IMR-90 (cell line): ENCODE measurements around the gene AP3S1. TPM values are rescaled to one million over a fixed set of nuclear protein-coding genes. Genes with fewer than 3 reads are reported as not detected.

ENCODE experiments used
- ATAC-seq: fragments of 200-7000 bp; cut with Tn5 transposase; 2 replicates; pipeline ENCODE4 v1.9.1; 2020; ENCODE audit warnings: low read depth, mild to moderate bottlenecking, moderate library complexity
- BruUV-seq: library from RNA; stranded (reverse); fragments of 400-500 nt; replicated peaks from 2 replicates; lab custom pipeline; 2021; lab: Mats Ljungman, UMichigan
- CTCF ChIA-PET: fragments of 300-600 bp; formaldehyde crosslinking; extraction: SDS; loops from one replicate; lab custom pipeline; 2021; ENCODE audit warnings: antibody characterized with exemption; lab: Yijun Ruan, JAX
- POLR2A ChIA-PET: fragments of 300-600 bp; sonication (Branson Sonifier 250); formaldehyde crosslinking; loops from one replicate; lab custom pipeline; 2022; ENCODE audit warnings: antibody characterized with exemption; ENCODE audit not compliant: unreplicated experiment; lab: Charles Lee
- DNase-seq: peaks from one replicate; pipeline ENCODE4 v3.0.0; 2013
- H2AFZ ChIP-seq: replicated peaks from 2 replicates; pipeline ENCODE3; 2013; ENCODE audit warnings: low read length, mild to moderate bottlenecking; ENCODE audit not compliant: poor library complexity
- H2AK5ac ChIP-seq: 2 replicates; pipeline ENCODE4 v1.6.1; 2013; ENCODE audit warnings: low read depth, low read length, inconsistent platforms
- H2AK9ac ChIP-seq: replicated peaks from 2 replicates; pipeline ENCODE3; 2013; ENCODE audit warnings: mild to moderate bottlenecking, low read depth, low read length, moderate library complexity; ENCODE audit not compliant: poor library complexity
- H2BK120ac ChIP-seq: 2 replicates; pipeline ENCODE4 v1.6.1; 2013; ENCODE audit warnings: low read depth, low read length, inconsistent platforms
- H2BK15ac ChIP-seq: 3 replicates; pipeline ENCODE4 v1.6.1; 2013; ENCODE audit warnings: low read depth, low read length, inconsistent platforms
- H2BK20ac ChIP-seq: 2 replicates; pipeline ENCODE4 v1.6.1; 2013; ENCODE audit warnings: low read depth, mild to moderate bottlenecking, inconsistent platforms, low read length, moderate library complexity
- H2BK5ac ChIP-seq: 2 replicates; pipeline ENCODE4 v1.6.1; 2013; ENCODE audit warnings: mild to moderate bottlenecking, low read depth, low read length, inconsistent platforms; ENCODE audit not compliant: poor library complexity, severe bottlenecking
- H3K14ac ChIP-seq: replicated peaks from 2 replicates; pipeline ENCODE4 v1.6.1; 2013; ENCODE audit warnings: low read depth, low read length, inconsistent platforms
- H3K18ac ChIP-seq: 2 replicates; pipeline ENCODE4 v1.6.1; 2013; ENCODE audit warnings: low read depth, low read length, control low read depth
- H3K23ac ChIP-seq: 2 replicates; pipeline ENCODE4 v1.6.1; 2013; ENCODE audit warnings: low read depth, low read length, inconsistent platforms
- H3K27ac ChIP-seq: 2 replicates; pipeline ENCODE4 v1.5.1; 2013; ENCODE audit warnings: mild to moderate bottlenecking, control low read depth, low read length; ENCODE audit not compliant: insufficient read depth
- H3K27me3 ChIP-seq: 2 replicates; pipeline ENCODE4 v1.6.1; 2013; ENCODE audit warnings: low read length; ENCODE audit not compliant: control insufficient read depth, insufficient read depth
- H3K36me3 ChIP-seq: 2 replicates; pipeline ENCODE4 v1.6.1; 2013; ENCODE audit warnings: low read length, mixed read lengths; ENCODE audit not compliant: control insufficient read depth, insufficient read depth
- H3K4ac ChIP-seq: 2 replicates; pipeline ENCODE4 v1.6.1; 2013; ENCODE audit warnings: low read depth, low read length, inconsistent platforms
- H3K4me1 ChIP-seq: 2 replicates; pipeline ENCODE4 v1.6.1; 2013; ENCODE audit warnings: low read length, mixed read lengths; ENCODE audit not compliant: control insufficient read depth, insufficient read depth
- H3K4me2 ChIP-seq: 2 replicates; pipeline ENCODE4 v1.6.1; 2013; ENCODE audit warnings: low read depth, mild to moderate bottlenecking, control low read depth, low read length, moderate library complexity
- H3K4me3 ChIP-seq: 2 replicates; pipeline ENCODE4 v1.5.1; 2013; ENCODE audit warnings: low read depth, mild to moderate bottlenecking, control low read depth, low read length, moderate library complexity; ENCODE audit not compliant: insufficient read depth
- H3K56ac ChIP-seq: 2 replicates; pipeline ENCODE4 v1.6.1; 2013; ENCODE audit warnings: low read length, inconsistent platforms; ENCODE audit not compliant: insufficient read depth; ENCODE audit errors: extremely low read depth
- H3K79me1 ChIP-seq, 2 experiments: 2 replicates each; pipeline ENCODE4 v1.6.1; 2013; ENCODE audit warnings: low read length in 2 of 2, inconsistent platforms in 1 of 2, low read depth in 1 of 2
- H3K9ac ChIP-seq: 2 replicates; pipeline ENCODE4 v1.6.1; 2013; ENCODE audit warnings: low read depth, low read length, control low read depth
- H3K9me1 ChIP-seq: 2 replicates; pipeline ENCODE4 v1.6.1; 2013; ENCODE audit warnings: low read length, inconsistent platforms; ENCODE audit not compliant: insufficient read depth
- H3K9me3 ChIP-seq: 2 replicates; pipeline ENCODE4 v1.6.1; 2013; ENCODE audit warnings: low read length; ENCODE audit not compliant: control insufficient read depth, insufficient read depth
- H4K20me1 ChIP-seq: 2 replicates; pipeline ENCODE4 v1.6.1; 2013; ENCODE audit warnings: low read length, inconsistent platforms; ENCODE audit not compliant: insufficient read depth
- H4K5ac ChIP-seq: 2 replicates; pipeline ENCODE4 v1.6.1; 2013; ENCODE audit warnings: mild to moderate bottlenecking, low read depth, low read length, control low read depth
- H4K8ac ChIP-seq, 2 experiments: 2 replicates each; pipeline ENCODE4 v1.6.1; 2013; ENCODE audit warnings: low read depth in 2 of 2, low read length in 2 of 2, control low read depth in 1 of 2, inconsistent platforms in 1 of 2
- H4K91ac ChIP-seq: 2 replicates; pipeline ENCODE4 v1.6.1; 2013; ENCODE audit warnings: low read depth, low read length, inconsistent platforms; ENCODE audit not compliant: insufficient read depth
- CTCF ChIP-seq: conservative IDR thresholded peaks from 2 replicates; pipeline ENCODE4 v1.5.1; 2012; ENCODE audit warnings: mild to moderate bottlenecking, low read depth, low read length, improper control_type of control experiment
- MAFK ChIP-seq: IDR thresholded peaks from 2 replicates; pipeline ENCODE4 v1.6.1; 2012; ENCODE audit warnings: low read depth, low read length, improper control_type of control experiment
- MAZ ChIP-seq: IDR thresholded peaks from 2 replicates; pipeline ENCODE4 v1.6.1; 2012; ENCODE audit warnings: low read depth, mild to moderate bottlenecking, low read length, improper control_type of control experiment, moderate library complexity, borderline replicate concordance
- MXI1 ChIP-seq: IDR thresholded peaks from 2 replicates; pipeline ENCODE4 v1.6.1; 2012; ENCODE audit warnings: low read depth, mild to moderate bottlenecking, low read length, moderate library complexity, borderline replicate concordance
- NFE2L2 ChIP-seq: fragments of 150-350 bp; IDR thresholded peaks from 2 replicates; pipeline ENCODE4 v1.6.1; 2016; ENCODE audit warnings: low read depth, mild to moderate bottlenecking, low read length
- POLR2A ChIP-seq: IDR thresholded peaks from 2 replicates; pipeline ENCODE4 v1.6.1; 2012; ENCODE audit warnings: mild to moderate bottlenecking, low read depth, low read length
- RAD21 ChIP-seq: IDR thresholded peaks from 2 replicates; pipeline ENCODE4 v1.6.1; 2012; ENCODE audit warnings: low read length, improper control_type of control experiment
- RCOR1 ChIP-seq: IDR thresholded peaks from 2 replicates; pipeline ENCODE4 v1.6.1; 2012; ENCODE audit warnings: mild to moderate bottlenecking, low read length, improper control_type of control experiment; ENCODE audit not compliant: insufficient replicate concordance
- RFX5 ChIP-seq: IDR thresholded peaks from 2 replicates; pipeline ENCODE4 v1.8.0; 2012; ENCODE audit warnings: low read depth, mild to moderate bottlenecking, low read length, moderate library complexity
- USF2 ChIP-seq: fragments of 150-350 bp; IDR thresholded peaks from 2 replicates; pipeline ENCODE4 v1.6.1; 2017; ENCODE audit warnings: mild to moderate bottlenecking, antibody characterized with exemption, low read length, low read depth
- WGBS, 2 experiments: methylation state at CpG; one replicate each; pipeline versions ENCODE4 v1.1.5 to v1.1.7; 2013; ENCODE audit warnings: missing lambda C conversion rate in 2 of 2; ENCODE audit not compliant: insufficient read length in 1 of 2; ENCODE audit errors: extremely low coverage in 2 of 2; 5-methylcytosine and 5-hydroxymethylcytosine counted together
- dilution Hi-C: fragments of 300-500 bp; cut with HindIII; formaldehyde crosslinking; loops from one replicate; pipeline ENCODE4 v1.14.3; 2018; ENCODE audit warnings: low sequenced_read_pairs; ENCODE audit not compliant: unreplicated experiment
- in situ Hi-C: fragments of 300-500 bp; cut with MboI; formaldehyde crosslinking; loops from 3 replicates; pipeline ENCODE4 v1.14.3; 2019; ENCODE audit warnings: low sequenced_read_pairs, inconsistent platforms, mixed read lengths
- intact Hi-C: fragments of 100-400 bp; cut with micrococcal nuclease; formaldehyde crosslinking; loops from 2 replicates; pipeline ENCODE4 v1.10.0; 2022
- polyA plus RNA-seq, 3 experiments: library from polyadenylated mRNA; depleted of rRNA; stranded (reverse); fragments of >200 nt; gene quantifications; 2 replicates each; pipeline ENCODE4 v1.2.3, GENCODE V29; 2012; ENCODE audit warnings: low replicate concordance in 1 of 3
- total RNA-seq: library from RNA; depleted of rRNA; stranded (reverse); fragments of >200 nt; gene quantifications from 2 replicates; pipeline ENCODE4 v1.2.3, GENCODE V29; 2012

AP3S1 gene
- total and polyA plus RNA-seq, 2 of the 4 experiments (the other 2 are of a cell fraction) = 21.9 to 73.1 TPM

- no peak for DNase-seq
- Histone ChIP-seq H3K79me1 (peaks cover 6 to 43% of the 10 kb centered on the region in 2 experiments), H3K4me2 (peak overlapping the region; percentile 92), H3K27me3 (no peaks in the 10 kb centered on the region), H2BK120ac (no peak overlapping the region), H3K9ac (peak overlapping the region; percentile 81), H3K9me1 (peaks cover 5% of the 10 kb centered on the region; the same call in 1 of the 2 replicates), H3K14ac (peak overlapping the region; percentile 44; the same call in 1 of the 2 replicates), H2AFZ (no peak overlapping the region), H2BK20ac (no peak overlapping the region), H2AK5ac (no peak overlapping the region), H4K8ac (no peak overlapping the region), H3K56ac (no peak overlapping the region), H3K4me3 (peak overlapping the region; percentile 82), H3K27ac (no peak overlapping the region), H3K36me3 (no peaks in the 10 kb centered on the region), H2BK5ac (no peak overlapping the region), H4K91ac (no peak overlapping the region), H3K18ac (no peak overlapping the region), H4K5ac (no peak overlapping the region), H2BK15ac (no peak overlapping the region), H3K9me3 (no peaks in the 10 kb centered on the region), H2AK9ac (no peak overlapping the region), H4K20me1 (peaks cover 47% of the 10 kb centered on the region), H3K4ac (no peak overlapping the region), H3K4me1 (peaks cover 5% of the 10 kb centered on the region), H3K23ac (peak overlapping the region; percentile 87; the same call in 1 of the 2 replicates)
- TF ChIP-seq POLR2A (no peak), MAFK (no peak), NFE2L2 (no peak), USF2 (no peak), CTCF (no peak), RCOR1 (no peak), RFX5 (no peak), MXI1 (no peak), MAZ (no peak), RAD21 (no peak)
- dilution Hi-C loops (no loop called here), intact Hi-C loops (loop anchor here (5.0 kb wide), 2 partner anchors 224 to 546 kb away; partner anchors contain the start of gene CCDC112), in situ Hi-C loops (loop anchor here (25.0 kb wide), 1 partner anchor 556 kb away; the partner anchor contains the start of gene CCDC112)
- BruUV-seq = TSS peak; percentile 52
- ChIA-PET CTCF (no interaction called here), POLR2A (no interaction called here)
- 27 to 100% methylated on average over 1 to 2 of the region's 3 CpGs for WGBS, 2 experiments
- no peak for ATAC-seq
These were observed 1.2 kb downstream of the AP3S1 start for GRCh38 chr5:115842952-115843351.
